Measurements from ENCODE around the gene IRGM.
A peak's percentile ranks its signal among the peaks of the same experiment; 100 is the strongest.

GRCh38 chr5:150846654-150847333 is 473 bp downstream of the IRGM start:
- TF ChIP-seq CTCF (IDR thresholded peaks at IDR 0.05) (peak in 5 of 6 experiments; percentile 21 to 80 (median 62)), POLR2A (IDR thresholded peaks at IDR 0.05) (no peak)

Measured in thyroid gland (tissue), 4 donors.